HT1080 (cell line): ENCODE data around the gene NEGR1. TPM values are rescaled to one million over a fixed set of nuclear protein-coding genes. Genes with fewer than 3 reads are reported as not detected.
A peak's percentile ranks its signal among the peaks of the same experiment; 100 is the strongest.

Experiments
- DNase-seq: peaks from one replicate; pipeline ENCODE4 v3.0.0-alpha.2; 2015; ENCODE audit warnings: low read depth
- total RNA-seq: library from RNA; depleted of rRNA; stranded (reverse); fragments of >200 nt; shearing (Covaris generic); gene quantifications from 2 replicates; pipeline ENCODE4 v1.2.3, GENCODE V29; 2014

The NEGR1 gene
- total RNA-seq, 1 experiment from 2014 or later, result 2.0 TPM

DNA sequence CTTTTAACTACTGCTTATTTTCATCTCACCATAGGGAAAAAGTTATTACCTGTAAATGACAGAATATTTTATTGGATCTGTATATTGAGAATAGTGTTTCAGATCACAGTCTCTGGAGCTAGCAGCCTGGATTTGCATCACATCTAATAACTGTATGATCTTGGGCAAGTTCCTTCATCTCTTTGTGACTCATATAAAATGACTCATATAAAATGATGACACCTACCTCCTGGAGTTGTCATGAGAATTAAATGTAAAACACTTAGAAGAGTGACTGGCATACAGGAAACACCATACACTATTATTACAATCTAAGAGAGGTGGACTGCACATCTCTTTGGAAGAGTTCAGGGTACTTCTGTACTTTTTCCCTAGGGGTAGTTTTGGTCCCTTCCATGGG is 421.3 kb downstream of the NEGR1 start:
- peak; percentile 88 for DNase-seq

DNA sequence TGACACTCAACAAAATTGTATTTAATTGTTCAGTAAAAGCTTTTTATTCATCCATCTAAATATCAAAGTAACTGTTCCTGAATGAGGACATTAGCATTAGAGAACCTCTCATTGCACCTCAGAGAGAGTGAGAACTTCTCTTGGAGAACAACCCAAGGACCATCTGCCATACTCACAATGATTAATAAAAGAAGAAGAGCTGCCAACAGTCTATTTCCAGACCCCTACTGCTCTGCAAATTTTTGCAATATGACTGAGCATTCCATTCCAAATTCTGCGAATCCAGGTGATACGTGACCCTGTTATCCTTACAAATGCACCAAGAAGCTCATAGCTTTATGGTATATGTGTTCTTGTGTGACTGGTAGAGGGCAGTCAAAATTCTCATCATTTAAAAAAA is 422.5 kb downstream of the NEGR1 start:
- DNase-seq, result no peak

DNA sequence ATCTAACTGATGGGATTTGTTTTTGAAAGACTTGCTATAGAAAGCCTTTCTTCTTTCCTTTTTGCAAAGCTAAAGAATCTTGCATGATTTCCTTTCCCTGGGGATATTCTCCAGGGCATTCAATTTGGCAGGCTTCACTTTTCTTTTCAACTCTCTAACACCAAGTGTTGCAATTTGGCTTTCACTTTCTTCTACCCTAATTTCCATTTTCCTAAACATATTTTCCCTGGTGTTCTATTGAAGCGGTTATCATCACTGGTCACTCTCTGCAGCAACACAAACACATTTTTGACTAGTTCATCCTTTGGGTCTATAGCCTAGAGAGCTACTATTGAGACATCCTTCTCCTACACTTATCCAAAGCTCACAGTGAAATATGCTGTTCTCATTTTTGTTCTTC is 424.5 kb downstream of the NEGR1 start:
- no peak for DNase-seq

DNA sequence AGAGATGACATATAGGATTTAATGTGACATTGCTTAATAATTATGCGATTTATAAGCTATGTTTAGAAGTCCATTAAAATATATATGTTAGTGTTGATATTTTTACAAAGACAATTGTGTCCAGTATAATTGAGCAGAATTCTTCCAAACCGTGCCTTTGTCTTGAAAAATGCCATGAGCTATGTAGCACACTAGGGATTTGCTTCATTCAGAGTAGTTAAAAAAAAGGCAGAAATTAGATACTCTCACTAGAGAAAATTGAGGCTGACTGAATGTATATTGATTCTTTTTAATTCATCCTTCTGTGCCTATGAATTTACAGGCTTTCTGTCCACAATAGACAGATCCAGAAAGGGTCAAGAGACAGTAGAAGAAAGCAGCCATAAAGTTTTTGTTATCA is 429.0 kb downstream of the NEGR1 start:
- DNase-seq, result no peak

DNA sequence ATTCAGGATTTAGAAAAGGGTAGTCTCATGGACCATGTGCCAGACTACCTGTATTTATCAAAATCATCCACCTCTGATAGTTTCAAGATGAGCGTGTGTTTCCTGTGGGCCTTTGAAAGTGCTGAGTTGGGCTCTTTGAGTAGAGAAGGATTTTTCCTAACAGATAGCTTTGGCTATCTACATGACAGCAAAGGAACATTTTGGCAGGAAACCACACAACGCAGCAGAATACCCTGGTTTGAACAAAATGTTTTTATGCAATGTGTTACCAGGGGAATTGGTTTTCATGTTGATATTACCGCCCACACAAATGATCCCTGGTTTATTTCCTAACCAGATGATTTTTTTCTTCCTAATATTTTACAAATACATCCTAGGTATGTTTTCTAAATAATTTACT is 431.4 kb downstream of the NEGR1 start:
- no peak for DNase-seq

DNA sequence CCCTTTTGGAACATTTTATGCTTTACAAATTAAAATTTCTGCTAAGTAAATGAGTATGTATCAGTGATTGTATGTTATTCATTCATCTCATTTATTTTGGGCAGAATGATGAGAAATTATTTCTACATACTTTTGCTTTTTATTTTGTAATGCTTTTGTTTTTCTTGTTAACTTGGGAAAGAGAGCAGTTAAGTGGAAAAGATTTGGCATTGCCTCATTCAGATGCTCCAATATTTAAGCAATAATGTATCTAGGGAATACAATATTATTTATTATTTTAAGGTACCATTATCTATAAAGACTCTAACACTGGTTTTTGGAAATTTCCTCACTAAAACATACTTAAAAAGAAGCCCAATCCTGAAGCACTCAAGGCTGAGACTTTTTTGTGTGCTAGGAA is 431.8 kb downstream of the NEGR1 start:
- no peak for DNase-seq

DNA sequence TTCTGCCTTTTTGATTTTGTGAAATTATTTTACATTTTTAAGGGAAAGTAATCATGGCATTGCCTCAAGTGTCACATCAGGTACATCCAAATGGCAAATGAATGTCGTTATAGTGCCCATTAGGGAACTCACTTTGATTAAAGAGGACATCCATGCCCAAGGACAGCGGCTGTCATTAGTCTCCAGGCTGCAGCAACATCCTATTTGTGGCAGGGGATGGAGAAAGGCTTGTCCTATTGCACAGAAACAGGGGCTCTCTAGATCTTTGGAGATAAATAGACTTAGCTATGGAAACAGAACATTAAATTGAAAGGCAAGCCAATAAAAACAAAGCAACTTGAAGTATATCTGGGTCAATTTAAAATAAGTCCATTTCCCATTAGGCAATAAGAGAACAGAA is 439.3 kb downstream of the NEGR1 start:
- DNase-seq, result no peak

DNA sequence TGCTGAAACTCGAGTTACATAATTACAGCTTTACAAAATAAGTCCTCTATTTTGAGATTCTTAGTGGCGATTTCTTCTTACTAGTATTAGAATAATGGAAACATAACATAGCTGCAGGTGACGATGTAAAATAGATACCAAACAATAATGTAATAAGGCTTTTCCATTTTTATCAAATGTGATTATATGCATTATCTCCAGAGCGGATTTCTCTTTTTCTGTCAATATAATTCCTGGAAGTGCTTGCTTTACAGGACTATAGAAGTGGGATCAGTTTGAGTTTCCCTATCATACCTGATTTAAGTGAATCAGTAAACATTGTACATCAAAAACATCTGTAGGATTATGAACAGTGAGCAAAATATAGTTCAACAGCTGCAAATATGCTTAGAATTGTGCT is 442.5 kb downstream of the NEGR1 start:
- DNase-seq, result no peak

DNA sequence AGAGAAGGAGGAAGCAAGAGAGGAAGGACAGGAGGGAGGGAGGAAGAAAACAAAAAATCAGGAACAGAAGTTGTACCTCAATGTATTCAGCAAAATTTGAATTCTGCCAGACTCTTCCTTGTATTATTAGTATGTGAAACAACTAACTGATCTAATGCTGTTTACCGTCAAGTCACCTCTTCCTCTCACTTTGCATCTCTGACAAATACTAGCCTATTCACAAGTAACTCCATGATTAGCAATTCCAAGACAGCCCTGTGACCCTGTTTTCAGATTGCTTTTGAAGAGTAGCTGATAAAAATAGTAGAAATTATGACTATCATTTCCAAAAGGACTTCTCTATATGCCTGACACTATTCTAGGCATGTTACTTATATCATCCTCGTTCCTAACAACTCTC is 445.4 kb downstream of the NEGR1 start:
- no peak for DNase-seq

DNA sequence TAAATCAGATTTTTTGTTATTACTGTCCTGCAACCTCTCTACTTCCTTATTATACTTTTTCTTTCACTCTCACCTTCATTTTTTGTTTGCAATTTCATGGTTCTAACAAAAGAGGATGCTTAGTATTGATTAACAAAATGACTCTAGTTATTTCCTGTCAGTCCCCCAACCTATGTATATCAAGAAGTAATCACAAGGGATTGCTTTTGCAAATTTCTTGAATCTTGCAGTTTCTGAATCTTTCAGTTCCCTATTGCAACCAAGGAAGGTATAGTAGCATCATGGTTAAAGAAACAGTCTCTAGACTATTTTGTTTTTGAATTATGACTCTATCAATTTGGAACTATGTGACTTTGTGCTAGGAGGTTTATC is 446.9 kb downstream of the NEGR1 start:
- no peak for DNase-seq

DNA sequence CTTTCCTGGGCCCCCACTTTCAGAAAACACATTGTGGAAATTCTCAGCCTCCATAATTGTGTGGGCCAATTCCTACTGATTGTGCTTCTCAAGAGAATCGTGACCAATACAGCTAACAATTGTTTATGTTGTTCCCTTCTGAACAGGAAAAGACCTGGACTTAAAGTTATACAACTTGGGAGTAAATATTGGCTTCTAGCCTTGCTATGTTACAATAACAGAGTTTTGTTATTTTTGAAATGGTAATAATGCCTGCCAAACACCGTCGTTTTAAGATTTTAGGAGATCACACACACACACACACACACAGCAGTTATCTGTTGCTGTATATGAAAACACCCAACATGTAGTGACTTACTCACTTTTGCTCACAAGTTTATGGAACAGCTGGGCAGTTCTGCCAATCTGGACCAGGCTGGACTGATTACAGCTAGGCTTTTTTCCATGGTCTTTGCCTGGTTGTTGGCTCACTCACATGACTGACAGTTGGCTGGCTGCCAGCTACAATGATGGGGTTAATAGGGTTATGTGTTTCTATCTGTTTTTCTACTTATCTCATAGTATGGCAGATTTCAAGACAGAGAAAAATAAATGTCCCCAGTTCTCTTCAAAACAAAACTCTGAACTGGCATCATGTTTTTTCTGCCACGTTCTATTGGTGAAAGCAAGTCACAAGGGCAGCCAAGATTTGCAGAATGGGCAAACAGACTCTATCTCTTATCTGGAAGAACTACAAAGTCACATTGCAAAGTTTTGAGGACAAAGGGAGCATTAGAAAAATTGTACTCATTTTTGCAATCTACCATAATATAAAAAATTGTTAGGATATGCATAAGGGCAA is 447.5 kb downstream of the NEGR1 start:
- DNase-seq, result no peak

DNA sequence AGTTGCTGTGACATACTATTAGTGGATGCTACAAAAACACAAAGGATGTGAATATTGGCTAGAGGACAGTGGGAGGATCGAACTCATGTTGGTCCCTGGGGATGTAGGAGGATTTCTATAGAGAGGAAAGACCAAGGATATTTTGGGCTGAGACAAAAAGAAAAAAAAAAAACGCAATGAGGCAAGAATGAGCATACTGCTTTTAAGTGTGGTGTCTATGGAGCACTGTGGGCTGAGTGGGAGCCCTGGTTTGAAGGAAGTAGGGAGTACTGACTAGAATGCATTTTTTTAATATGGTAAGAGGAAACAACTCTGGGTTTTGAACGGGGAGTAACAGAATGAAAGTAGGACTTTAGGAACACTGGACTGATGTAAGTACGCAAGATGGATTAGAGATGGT is 450.7 kb downstream of the NEGR1 start:
- no peak for DNase-seq

DNA sequence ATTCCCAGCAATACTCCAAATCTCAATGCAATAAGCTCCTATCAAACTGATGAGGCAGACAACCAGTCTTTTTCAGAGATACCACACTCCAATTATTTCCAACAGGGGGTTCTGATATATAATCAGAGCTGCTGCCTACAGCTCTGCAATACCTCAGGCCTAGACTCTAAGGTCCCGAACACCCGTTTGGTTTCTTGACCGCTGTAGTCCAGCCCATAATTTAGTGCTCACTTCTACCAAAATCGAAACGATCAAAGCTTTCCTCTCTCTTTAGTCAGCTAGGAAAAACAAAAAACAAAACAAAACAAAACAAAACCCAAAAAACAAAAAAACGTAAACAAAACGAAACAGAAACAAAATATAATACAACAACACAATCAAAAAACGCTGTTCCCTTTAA is 453.0 kb downstream of the NEGR1 start:
- peak; percentile 2 for DNase-seq

DNA sequence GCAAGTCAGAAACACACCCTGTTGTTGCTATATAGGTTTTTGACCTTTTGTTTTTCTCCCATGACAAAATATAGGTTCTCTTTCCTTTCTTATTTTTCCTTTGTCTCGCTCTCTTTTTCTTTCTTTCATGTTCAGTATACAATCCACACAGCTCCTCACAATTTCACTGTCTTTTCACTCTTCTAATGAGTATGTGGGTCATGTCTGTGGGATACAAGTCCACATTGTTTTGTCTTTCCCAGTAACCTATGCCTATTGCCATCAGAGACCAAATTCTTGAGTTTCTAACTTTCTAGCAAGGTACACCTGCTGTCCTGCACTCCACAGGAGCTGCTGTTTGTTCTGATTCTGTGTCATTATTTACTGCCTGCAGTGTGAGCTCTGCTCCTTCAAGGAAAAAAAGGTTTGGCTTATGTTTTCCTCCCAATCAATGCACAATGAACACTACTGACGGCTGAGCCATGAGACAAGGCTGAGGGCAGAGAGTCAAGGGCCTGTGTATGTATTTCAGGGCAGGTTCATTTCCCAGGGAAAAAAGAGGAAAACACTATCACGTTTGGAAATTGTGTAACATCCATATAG is 453.8 kb downstream of the NEGR1 start:
- DNase-seq, result no peak

DNA sequence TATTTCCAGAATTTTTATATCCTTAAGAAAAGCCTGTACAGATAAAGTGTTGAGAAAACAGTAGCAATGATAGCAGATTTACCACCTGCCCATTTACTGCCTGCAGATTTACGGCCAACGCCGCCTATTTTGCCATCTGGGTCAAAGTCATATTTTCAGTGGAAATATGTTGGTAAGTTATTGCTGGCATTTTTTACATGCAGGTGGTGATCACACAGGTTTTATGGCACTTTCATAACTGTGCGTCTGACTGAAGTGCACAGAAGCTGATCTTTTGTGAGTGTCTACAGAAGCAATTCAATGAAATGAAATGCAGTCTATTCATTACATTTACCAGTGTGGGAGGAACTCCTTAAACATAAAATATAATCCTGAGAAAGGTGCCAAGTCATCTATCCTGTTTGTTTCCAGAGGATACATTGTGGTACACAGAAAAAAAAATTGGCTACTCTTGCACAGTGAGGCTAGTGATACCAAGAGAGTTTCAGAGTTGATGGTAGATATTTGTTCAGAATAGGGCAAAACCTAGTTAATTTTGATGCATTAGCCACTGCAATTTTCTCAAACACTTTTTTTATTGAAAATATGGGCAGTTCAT is 458.5 kb downstream of the NEGR1 start:
- DNase-seq, result no peak

DNA sequence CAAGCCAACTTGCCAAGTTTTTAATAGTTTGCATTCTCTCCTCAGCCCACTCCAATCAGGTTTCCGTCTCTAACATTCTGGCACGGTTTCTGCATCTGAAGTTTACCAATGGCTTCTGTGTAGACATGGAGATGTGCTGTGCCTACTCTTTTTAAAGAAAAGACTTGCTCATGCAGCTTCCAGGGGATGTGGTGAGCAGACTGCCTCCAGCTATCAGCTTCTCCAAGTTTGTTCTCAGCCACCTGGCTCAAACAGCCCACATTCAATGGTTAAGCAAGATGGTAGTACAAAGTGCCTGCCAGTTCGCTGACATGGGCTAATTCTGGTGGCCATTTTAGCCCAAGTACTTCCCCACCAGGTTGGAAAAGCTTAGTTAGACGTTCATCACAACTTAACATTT is 465.3 kb downstream of the NEGR1 start:
- no peak for DNase-seq

DNA sequence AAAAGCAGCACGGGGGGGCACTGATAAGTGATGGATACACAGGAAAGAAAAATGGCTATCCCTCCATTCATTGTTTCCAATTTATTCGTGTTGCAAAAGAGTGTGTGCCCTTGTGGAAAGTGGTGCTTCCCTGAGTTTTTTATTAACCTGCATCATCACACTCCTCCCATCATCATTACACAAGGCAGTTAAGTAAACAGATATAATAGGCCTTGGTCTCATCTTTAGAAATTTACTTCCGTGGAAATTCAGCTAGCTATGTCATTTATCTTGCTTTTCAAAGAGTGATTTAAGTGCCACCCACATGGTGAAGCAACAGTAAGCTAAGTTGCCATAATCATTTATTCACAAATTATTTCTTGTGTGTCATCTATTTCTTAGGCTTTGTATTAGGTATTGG is 473.3 kb downstream of the NEGR1 start:
- no peak for DNase-seq

DNA sequence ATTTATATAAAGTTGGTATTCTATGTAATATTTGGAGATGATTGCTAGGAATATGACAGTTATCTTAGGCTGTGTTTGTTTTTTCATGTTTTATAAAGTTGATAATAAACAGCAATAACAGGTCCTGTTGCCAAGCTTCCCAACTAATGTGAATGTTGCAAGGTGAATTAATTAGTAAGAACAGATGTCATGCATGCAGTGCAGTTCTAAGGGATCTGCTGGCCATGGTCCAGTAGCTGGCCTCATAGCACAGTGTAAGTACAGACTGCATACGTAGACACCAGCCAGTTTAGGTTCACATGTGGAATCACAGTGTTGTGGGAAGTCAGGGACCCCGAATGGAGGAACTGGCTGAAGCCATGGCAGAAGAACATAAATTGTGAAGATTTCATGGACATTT is 478.2 kb downstream of the NEGR1 start:
- DNase-seq, result no peak

DNA sequence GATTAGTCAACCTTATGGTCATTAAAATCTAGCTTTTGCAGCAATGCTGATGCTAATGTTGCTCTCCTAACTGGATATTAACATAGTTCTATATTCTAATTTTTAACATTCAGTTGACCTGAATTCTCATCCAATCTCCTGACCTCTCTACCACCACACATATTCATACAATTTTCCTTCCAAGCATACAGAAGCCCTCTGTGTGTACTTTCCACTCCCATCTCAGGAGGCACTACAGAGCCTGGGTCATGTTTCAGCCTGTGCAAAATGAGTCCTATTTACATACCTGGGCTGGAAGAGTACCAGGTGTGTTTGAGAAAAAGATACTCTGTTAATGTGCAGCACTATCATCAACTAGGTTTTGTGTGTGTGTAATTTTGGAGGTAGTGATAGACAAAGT is 486.3 kb downstream of the NEGR1 start:
- no peak for DNase-seq

DNA sequence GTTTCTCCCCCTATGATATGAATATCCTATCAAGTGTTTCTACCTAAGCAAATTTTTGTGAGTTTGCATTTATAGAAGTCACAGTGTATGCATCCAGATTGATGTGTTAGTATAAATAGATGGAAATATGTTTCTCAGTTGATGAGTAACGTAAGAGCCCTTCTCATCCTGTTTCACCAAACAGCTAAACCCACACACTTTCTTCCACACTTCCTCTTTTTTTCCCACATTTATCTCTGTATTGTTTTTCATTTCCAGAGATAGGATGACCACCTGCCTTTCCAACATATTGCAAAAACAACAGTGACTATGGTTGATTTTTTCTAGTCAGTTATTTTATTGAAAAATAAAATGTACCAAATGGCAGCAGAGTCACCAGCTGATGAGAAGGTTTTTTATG is 490.1 kb downstream of the NEGR1 start:
- no peak for DNase-seq

DNA sequence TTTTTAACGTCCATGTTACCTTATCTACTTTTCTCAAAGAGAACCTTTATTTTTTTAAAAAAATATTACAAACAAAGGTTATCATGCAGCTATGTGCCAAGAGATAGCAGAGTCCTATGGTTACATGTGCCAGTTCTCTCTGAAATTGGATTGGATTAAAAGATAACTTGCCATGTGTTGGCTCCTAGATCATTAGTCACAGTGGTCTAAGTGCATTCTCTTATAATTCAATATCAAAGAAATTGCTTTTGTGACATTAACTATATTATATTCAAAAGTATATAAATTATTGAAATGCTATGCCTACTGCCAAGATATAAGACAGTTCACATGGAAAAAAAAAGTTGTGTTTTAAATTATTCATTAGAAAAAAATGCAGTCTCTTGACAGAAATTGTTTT is 494.2 kb downstream of the NEGR1 start:
- no peak for DNase-seq

DNA sequence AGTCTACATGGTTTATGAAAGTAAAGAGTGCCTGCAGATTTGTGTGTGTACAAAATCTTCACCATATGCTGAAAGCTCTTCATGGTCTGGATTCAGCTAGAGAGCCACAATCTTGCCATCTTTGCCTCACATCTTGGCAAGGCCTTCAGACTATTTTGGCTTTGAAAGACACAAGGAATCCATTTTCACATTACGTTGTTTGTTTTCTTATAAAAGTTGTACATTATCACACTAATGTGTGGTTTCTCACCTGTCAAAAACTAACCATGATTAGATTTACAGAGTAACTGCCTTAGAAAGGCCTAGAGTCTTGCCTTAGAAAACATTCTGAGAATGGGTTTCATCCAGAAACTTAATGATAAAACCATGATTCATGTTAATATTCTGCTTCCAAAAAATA is 494.6 kb downstream of the NEGR1 start:
- DNase-seq, result no peak

DNA sequence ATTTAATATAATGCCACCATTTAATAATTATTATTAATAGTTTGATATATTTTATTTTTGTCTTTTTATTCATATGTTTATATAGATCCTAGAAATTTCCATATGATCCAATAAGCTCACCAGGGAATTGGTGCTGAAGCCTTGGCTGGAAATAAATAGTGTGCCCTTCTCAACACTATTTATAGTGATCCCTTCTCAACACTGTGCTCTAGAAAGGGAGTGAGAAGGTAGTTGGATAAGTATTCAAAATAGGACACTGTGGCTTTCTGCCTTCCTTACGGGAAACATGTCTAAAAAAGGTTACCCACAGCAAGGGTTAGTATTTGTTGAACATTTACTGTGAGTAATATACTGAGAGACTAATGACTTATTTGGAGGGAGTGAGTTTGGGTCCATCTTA is 496.1 kb downstream of the NEGR1 start:
- DNase-seq, result no peak
